Measurements from ENCODE around the gene C1RL. TPM values are rescaled to one million over a fixed set of nuclear protein-coding genes. Genes with fewer than 3 reads are reported as not detected.

Gene C1RL
- total RNA-seq, 2 donors from 2014 or later: 14.0 to 30.6 TPM

DNA sequence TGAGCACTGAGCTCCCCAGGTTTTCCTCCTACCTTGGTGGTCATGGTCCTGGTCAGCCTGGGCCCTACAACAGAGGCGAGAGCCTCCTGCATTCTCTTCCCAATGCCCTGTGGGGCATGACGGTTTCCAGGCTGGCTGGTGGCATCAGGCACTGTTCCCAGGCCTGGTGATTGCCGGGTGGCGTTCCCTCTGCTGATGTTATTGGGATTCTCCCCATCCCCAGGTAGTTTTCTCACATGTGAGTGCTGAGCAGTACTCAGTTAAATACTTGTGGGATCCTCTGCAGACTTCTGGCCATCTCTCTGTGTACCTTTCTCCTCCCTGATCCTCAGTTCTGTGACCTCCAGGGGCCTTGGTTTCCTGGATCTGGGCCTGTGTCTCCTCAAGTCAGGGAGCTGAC lies 32.5 kb downstream of the C1RL start:
- no peak overlapping the region for H3K27ac Mint-ChIP-seq
- H3K4me3 Mint-ChIP-seq: no peak overlapping the region
- peaks cover 9% of the 10 kb centered on the region for H3K4me1 Mint-ChIP-seq

GRCh38 chr12:7075939-7076338 lies 33.1 kb downstream of the C1RL start:
- no peak for ATAC-seq (replicated peaks)
- Mint-ChIP-seq H3K4me3 (no peak overlapping the region), H3K9me3 (no peaks in the 10 kb centered on the region)

More for the DNA sequence above, 32.5 kb downstream of the C1RL start:
- no peaks in the 10 kb centered on the region for H3K36me3 Mint-ChIP-seq (ENCODE audit: low read depth)
- H3K9me3 Mint-ChIP-seq: no peaks in the 10 kb centered on the region
- no peak for ATAC-seq (replicated peaks)
- peaks cover 4% of the 10 kb centered on the region for H3K27me3 Mint-ChIP-seq

GRCh38 chr12:7075518-7075917 lies 33.5 kb downstream of the C1RL start:
- no peak overlapping the region for H3K4me3 Mint-ChIP-seq
- H3K27ac Mint-ChIP-seq: peak overlapping the region; percentile 20
- no peaks in the 10 kb centered on the region for H3K36me3 Mint-ChIP-seq (ENCODE audit: low read depth)
- H3K9me3 Mint-ChIP-seq: no peaks in the 10 kb centered on the region
- peaks cover 9% of the 10 kb centered on the region for H3K4me1 Mint-ChIP-seq
- peaks cover 4% of the 10 kb centered on the region for H3K27me3 Mint-ChIP-seq
- no peak for ATAC-seq (replicated peaks)

More at GRCh38 chr12:7075939-7076338, 33.1 kb downstream of the C1RL start:
- peaks cover 4% of the 10 kb centered on the region for H3K27me3 Mint-ChIP-seq
- H3K36me3 Mint-ChIP-seq (ENCODE audit: low read depth): no peaks in the 10 kb centered on the region
- H3K27ac Mint-ChIP-seq: peak overlapping the region; percentile 20
- H3K4me1 Mint-ChIP-seq: peaks cover 9% of the 10 kb centered on the region

DNA sequence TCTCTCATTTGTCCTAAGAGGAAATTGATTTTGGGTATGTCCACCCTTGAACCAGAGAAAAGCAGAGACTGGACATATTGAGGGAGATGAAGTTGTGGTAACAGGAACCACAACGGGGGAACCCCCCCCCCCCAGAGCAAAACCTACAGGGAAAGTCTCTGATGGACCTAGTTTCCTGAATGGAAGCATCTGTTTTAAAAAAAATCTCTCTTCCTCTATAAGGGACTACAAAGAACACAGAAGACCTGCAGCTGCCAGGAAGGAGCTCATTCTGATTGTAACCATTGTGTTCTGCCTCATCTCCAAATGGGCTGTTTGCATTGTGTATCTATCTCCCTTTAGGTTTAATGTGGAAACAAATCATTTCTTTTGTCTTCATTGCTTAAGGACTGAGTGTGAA lies 35.1 kb downstream of the C1RL start:
- no peaks in the 10 kb centered on the region for H3K9me3 Mint-ChIP-seq
- H3K27me3 Mint-ChIP-seq: peaks cover 4% of the 10 kb centered on the region
- no peak overlapping the region for H3K27ac Mint-ChIP-seq
- no peak for ATAC-seq (replicated peaks)
- no peaks in the 10 kb centered on the region for H3K36me3 Mint-ChIP-seq (ENCODE audit: low read depth)
- peaks cover 9% of the 10 kb centered on the region for H3K4me1 Mint-ChIP-seq
- H3K4me3 Mint-ChIP-seq: no peak overlapping the region

DNA sequence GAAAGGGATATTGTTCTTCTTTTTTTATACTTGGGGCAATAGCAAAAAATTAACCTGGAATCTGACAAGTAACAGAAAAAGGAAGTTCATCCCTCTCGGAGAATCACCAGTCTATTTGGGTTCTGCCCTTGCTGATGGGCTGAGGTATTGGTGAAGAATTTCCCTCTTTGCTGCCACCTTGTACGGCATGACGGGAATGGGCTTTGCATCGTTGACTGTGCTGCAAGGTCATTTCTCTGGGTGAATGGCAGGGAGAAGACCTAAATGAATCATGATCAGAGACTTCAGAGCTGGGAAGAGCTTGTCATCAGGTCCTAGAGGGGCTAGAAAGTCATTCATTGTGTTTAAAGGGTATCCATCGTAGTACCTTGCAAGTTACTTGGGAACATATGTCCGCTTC lies 36.5 kb downstream of the C1RL start:
- H3K4me3 Mint-ChIP-seq: no peak overlapping the region
- H3K9me3 Mint-ChIP-seq: no peaks in the 10 kb centered on the region
- H3K27me3 Mint-ChIP-seq: peaks cover 11% of the 10 kb centered on the region
- H3K27ac Mint-ChIP-seq: no peak overlapping the region
- peaks cover 9% of the 10 kb centered on the region for H3K4me1 Mint-ChIP-seq
- no peaks in the 10 kb centered on the region for H3K36me3 Mint-ChIP-seq (ENCODE audit: low read depth)
- ATAC-seq (replicated peaks): no peak

- Mint-ChIP-seq H3K27me3 (peaks cover 13% of the 10 kb centered on the region), H3K27ac (no peak overlapping the region), H3K9me3 (no peaks in the 10 kb centered on the region), H3K4me3 (no peak overlapping the region), H3K36me3 (ENCODE audit: low read depth) (no peaks in the 10 kb centered on the region), H3K4me1 (peaks cover 9% of the 10 kb centered on the region)
- no peak for ATAC-seq (replicated peaks)
These were observed 37.0 kb downstream of the C1RL start for GRCh38 chr12:7072035-7072434.

DNA sequence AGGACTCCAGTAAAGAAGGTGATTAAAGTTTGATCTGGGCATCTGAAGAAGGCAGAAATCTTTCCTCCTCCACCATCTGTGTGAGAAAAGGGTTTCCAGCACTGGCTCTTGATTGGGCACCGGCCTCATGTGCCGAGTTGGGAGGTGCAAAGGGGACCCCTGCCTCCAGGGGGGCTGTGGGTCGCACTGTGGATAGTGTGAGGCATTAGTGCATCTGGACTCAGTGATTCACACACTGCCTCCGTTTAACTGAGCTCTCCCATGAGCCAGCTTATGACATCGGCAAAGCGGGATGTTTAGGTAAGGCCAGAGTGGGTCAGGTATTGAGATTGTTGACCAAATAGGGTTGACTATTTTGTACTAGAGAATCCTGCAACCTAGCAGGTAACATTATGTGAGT lies 39.6 kb downstream of the C1RL start:
- Mint-ChIP-seq H3K36me3 (ENCODE audit: low read depth) (no peaks in the 10 kb centered on the region), H3K4me1 (no peaks in the 10 kb centered on the region), H3K9me3 (no peaks in the 10 kb centered on the region), H3K4me3 (no peak overlapping the region), H3K27ac (no peak overlapping the region), H3K27me3 (peaks cover 13% of the 10 kb centered on the region)
- ATAC-seq (replicated peaks): no peak

- Mint-ChIP-seq H3K36me3 (ENCODE audit: low read depth) (no peaks in the 10 kb centered on the region), H3K27ac (no peak overlapping the region), H3K4me1 (no peaks in the 10 kb centered on the region), H3K27me3 (peaks cover 13% of the 10 kb centered on the region), H3K9me3 (no peaks in the 10 kb centered on the region), H3K4me3 (no peak overlapping the region)
- no peak for ATAC-seq (replicated peaks)
These were observed 40.0 kb downstream of the C1RL start for GRCh38 chr12:7068994-7069346.

GRCh38 chr12:7068240-7068993 lies 40.6 kb downstream of the C1RL start:
- ATAC-seq (replicated peaks): no peak
- no peaks in the 10 kb centered on the region for H3K9me3 Mint-ChIP-seq

DNA sequence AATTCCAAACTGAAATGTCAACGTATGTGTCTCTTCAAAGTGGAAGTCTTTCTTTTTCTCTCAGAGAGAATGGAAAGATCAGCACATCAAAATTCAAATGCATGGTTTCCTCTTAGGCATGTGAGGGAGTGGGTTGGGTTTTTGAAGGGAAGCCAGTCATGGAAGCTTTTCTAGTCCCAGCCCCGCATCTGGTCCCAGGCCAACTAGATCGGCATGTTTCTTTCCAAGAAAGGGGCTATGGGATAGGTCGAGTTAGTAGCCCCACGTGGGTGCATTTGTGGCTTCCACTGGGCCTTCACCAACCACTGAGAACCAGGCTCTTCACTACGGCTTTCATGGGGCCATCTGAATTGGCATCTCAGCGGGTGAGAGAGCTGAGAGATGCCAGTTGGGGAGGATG lies 41.9 kb downstream of the C1RL start:
- no peak overlapping the region for H3K4me3 Mint-ChIP-seq
- no peak overlapping the region for H3K27ac Mint-ChIP-seq
- no peak for ATAC-seq (replicated peaks)

More at GRCh38 chr12:7068240-7068993, 40.6 kb downstream of the C1RL start:
- Mint-ChIP-seq H3K27ac (no peak overlapping the region), H3K4me3 (no peak overlapping the region), H3K36me3 (ENCODE audit: low read depth) (no peaks in the 10 kb centered on the region), H3K27me3 (peaks cover 13% of the 10 kb centered on the region), H3K4me1 (no peaks in the 10 kb centered on the region)

DNA sequence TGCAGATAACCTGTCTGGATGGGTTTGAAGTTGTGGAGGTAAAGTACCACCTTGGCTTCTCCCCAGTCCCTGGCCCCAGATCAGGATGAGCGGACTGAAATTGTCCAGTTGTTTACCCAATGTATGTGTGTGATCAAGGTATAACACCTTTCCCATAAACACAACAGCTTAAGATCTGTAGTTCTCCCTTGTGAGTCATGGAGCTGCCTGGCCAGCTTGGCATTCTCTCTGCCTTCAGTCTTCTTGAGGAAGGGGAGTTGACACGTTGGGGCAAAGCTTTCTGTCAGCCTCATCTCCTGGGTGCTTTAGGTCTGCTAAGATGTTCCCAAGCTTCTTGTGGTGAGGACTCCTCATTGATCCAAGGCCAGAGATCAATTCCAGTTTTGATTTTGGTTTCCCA lies 42.4 kb downstream of the C1RL start:
- Mint-ChIP-seq H3K36me3 (ENCODE audit: low read depth) (no peaks in the 10 kb centered on the region), H3K27me3 (peaks cover 10% of the 10 kb centered on the region), H3K4me3 (no peak overlapping the region), H3K27ac (no peak overlapping the region), H3K4me1 (no peaks in the 10 kb centered on the region), H3K9me3 (no peaks in the 10 kb centered on the region)
- no peak for ATAC-seq (replicated peaks)

More for the DNA sequence above, 41.9 kb downstream of the C1RL start:
- peaks cover 13% of the 10 kb centered on the region for H3K27me3 Mint-ChIP-seq
- no peaks in the 10 kb centered on the region for H3K9me3 Mint-ChIP-seq
- no peaks in the 10 kb centered on the region for H3K4me1 Mint-ChIP-seq
- H3K36me3 Mint-ChIP-seq (ENCODE audit: low read depth): no peaks in the 10 kb centered on the region

DNA sequence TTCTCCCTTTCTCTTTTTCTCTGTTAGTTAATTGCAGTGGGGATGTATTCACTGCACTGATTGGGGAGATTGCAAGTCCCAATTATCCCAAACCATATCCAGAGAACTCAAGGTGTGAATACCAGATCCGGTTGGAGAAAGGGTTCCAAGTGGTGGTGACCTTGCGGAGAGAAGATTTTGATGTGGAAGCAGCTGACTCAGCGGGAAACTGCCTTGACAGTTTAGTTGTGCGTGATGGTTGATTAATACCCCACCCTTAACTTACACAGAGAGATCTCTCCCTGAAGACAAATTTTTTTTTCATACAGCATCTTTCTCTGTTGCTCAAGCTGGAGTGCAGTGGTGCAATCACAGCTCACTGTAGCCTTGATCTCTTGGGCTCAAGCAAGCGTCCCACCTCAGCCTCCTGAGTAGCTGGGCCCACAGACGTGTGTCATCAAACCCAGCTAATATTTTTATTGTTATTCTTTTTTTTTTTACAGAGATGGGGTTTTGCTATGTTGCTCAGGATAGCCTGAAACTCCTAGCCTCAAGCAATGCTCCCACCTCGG lies 43.9 kb downstream of the C1RL start:
- H3K4me1 Mint-ChIP-seq: no peaks in the 10 kb centered on the region
- H3K27me3 Mint-ChIP-seq: peaks cover 16% of the 10 kb centered on the region
- H3K27ac Mint-ChIP-seq: no peak overlapping the region
- no peak for ATAC-seq (replicated peaks)
- no peaks in the 10 kb centered on the region for H3K36me3 Mint-ChIP-seq (ENCODE audit: low read depth)
- H3K9me3 Mint-ChIP-seq: no peaks in the 10 kb centered on the region
- H3K4me3 Mint-ChIP-seq: no peak overlapping the region

DNA sequence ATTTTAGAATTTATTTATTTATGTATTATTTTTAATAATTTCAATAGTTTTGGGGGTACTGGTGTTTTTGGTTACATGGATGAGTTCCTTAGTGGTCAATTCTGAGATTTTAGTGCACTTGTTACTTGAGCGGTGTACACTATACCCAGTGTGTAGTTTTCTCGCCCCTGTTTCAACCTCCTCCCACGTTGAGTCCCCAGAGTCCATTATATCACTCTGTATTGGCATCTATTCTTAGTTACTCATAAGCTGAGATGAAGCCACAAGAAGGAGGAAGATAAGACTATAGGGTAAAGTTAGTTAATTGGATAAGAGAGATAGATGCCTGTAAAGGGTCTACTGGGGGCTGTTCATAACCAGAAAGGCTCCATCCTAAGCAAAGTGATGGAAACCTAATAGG lies 44.5 kb downstream of the C1RL start:
- no peak for ATAC-seq (replicated peaks)
- no peak overlapping the region for H3K27ac Mint-ChIP-seq

GRCh38 chr12:7061596-7061995 lies 47.4 kb downstream of the C1RL start:
- H3K9me3 Mint-ChIP-seq: no peaks in the 10 kb centered on the region
- no peaks in the 10 kb centered on the region for H3K4me1 Mint-ChIP-seq
- no peaks in the 10 kb centered on the region for H3K36me3 Mint-ChIP-seq (ENCODE audit: low read depth)
- no peak for ATAC-seq (replicated peaks)
- H3K4me3 Mint-ChIP-seq: no peak overlapping the region
- no peak overlapping the region for H3K27ac Mint-ChIP-seq
- peaks cover 18% of the 10 kb centered on the region for H3K27me3 Mint-ChIP-seq

More for the DNA sequence above, 44.5 kb downstream of the C1RL start:
- no peak overlapping the region for H3K4me3 Mint-ChIP-seq
- H3K4me1 Mint-ChIP-seq: no peaks in the 10 kb centered on the region
- no peaks in the 10 kb centered on the region for H3K9me3 Mint-ChIP-seq
- peaks cover 16% of the 10 kb centered on the region for H3K27me3 Mint-ChIP-seq
- H3K36me3 Mint-ChIP-seq (ENCODE audit: low read depth): no peaks in the 10 kb centered on the region

DNA sequence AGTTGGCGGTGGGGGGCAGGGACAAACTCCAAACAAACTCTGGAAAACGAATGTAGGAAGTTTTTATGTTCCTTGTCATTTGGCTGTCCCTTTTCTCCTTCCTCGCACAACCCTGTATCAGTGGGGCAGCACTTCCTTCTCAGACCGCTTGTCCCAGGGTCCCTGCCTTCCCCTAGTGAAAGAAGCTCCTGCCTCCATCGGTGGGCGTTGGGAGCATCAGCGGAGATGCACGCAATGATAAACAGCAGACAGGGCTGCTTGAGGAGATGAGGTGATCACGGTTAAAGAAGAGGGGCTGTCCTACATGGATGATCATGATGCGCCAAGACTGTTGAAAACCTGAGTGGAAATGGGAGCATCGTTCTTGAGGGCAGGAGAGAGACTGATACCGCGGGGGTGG lies 47.9 kb downstream of the C1RL start:
- no peak overlapping the region for H3K4me3 Mint-ChIP-seq
- ATAC-seq (replicated peaks): no peak
- H3K27me3 Mint-ChIP-seq: peaks cover 18% of the 10 kb centered on the region
- H3K36me3 Mint-ChIP-seq (ENCODE audit: low read depth): no peaks in the 10 kb centered on the region
- H3K9me3 Mint-ChIP-seq: no peaks in the 10 kb centered on the region
- no peak overlapping the region for H3K27ac Mint-ChIP-seq
- H3K4me1 Mint-ChIP-seq: no peaks in the 10 kb centered on the region
